CD4-positive, CD25-positive, alpha-beta regulatory T cell (primary cell): ENCODE results near the gene SLX4. TPM values are rescaled to one million over a fixed set of nuclear protein-coding genes. Genes with fewer than 3 reads are reported as not detected.

ENCODE experiments used
- ATAC-seq, 2 donors: fragments of 150-1000 bp; cut with Tn5 transposase; one replicate each; pipeline ENCODE4 v1.10.0; 2021; ENCODE audit warnings: low read depth in 2 of 2, moderate number of reproducible peaks in 2 of 2, moderate library complexity in 1 of 2
- DNase-seq, 3 donors: peaks; one replicate each; pipeline versions ENCODE4 v3.0.0 to v3.0.0-alpha.2; 2012 to 2022; ENCODE audit warnings: mixed read lengths in 1 of 3
- H3K27ac ChIP-seq: one replicate; pipeline ENCODE4 v1.7.0; 2013; ENCODE audit warnings: mild to moderate bottlenecking, low read length; ENCODE audit not compliant: insufficient read depth, poor library complexity, severe bottlenecking
- H3K27me3 ChIP-seq: one replicate; pipeline ENCODE4 v1.7.0; 2013; ENCODE audit warnings: low read length; ENCODE audit not compliant: control insufficient read depth, insufficient read depth
- H3K36me3 ChIP-seq: one replicate; pipeline ENCODE4 v1.7.0; 2013; ENCODE audit warnings: mild to moderate bottlenecking, low read length, moderate library complexity; ENCODE audit not compliant: control insufficient read depth, insufficient read depth
- H3K4me1 ChIP-seq: 2 replicates; pipeline ENCODE4 v1.7.0; 2013; ENCODE audit warnings: mild to moderate bottlenecking, low read length; ENCODE audit not compliant: insufficient read depth, control insufficient read depth, poor library complexity, severe bottlenecking
- H3K4me3 ChIP-seq: one replicate; pipeline ENCODE4 v1.7.0; 2013; ENCODE audit warnings: low read depth, mild to moderate bottlenecking, low read length, moderate library complexity
- H3K9me3 ChIP-seq, 2 experiments: 1 replicate in 1 of 2; 2 replicates in 1 of 2; pipeline ENCODE4 v1.7.0; 2013; ENCODE audit warnings: low read length in 2 of 2, mild to moderate bottlenecking in 1 of 2, moderate library complexity in 1 of 2; ENCODE audit not compliant: control insufficient read depth in 2 of 2
- H3K27ac Mint-ChIP-seq, 3 donors: one replicate each; pipeline ENCODE4 v1.8.0; 2020 to 2022; ENCODE audit warnings: mild to moderate bottlenecking in 3 of 3, mixed read lengths in 3 of 3, moderate library complexity in 2 of 3
- H3K27me3 Mint-ChIP-seq: one replicate; pipeline ENCODE4 v1.8.0; 2022; ENCODE audit warnings: mild to moderate bottlenecking, mixed read lengths
- H3K36me3 Mint-ChIP-seq: one replicate; pipeline ENCODE4 v1.8.0; 2020; ENCODE audit warnings: mixed read lengths
- H3K4me1 Mint-ChIP-seq, 4 donors: one replicate each; pipeline ENCODE4 v1.8.0; 2020 to 2022; ENCODE audit warnings: mixed read lengths in 4 of 4, mild to moderate bottlenecking in 1 of 4
- H3K4me3 Mint-ChIP-seq, 4 donors: one replicate each; pipeline ENCODE4 v1.8.0; 2020 to 2022; ENCODE audit warnings: mild to moderate bottlenecking in 4 of 4, mixed read lengths in 4 of 4, moderate library complexity in 3 of 4
- H3K9me3 Mint-ChIP-seq, 7 donors: one replicate each; pipeline ENCODE4 v1.8.0; 2020 to 2022; ENCODE audit warnings: mixed read lengths in 7 of 7, mild to moderate bottlenecking in 3 of 7, moderate library complexity in 2 of 7
- polyA plus RNA-seq, 4 donors: library from polyadenylated mRNA; unstranded; fragments of 300-500 nt; fragmentation: Illumina TruSeq; gene quantifications; one replicate each; pipeline ENCODE4 v1.2.3, GENCODE V29; 2021
- total RNA-seq: library from RNA; stranded (reverse); gene quantifications from one replicate; pipeline ENCODE4 v1.2.3, GENCODE V29; 2022

SLX4 gene
- total and polyA plus RNA-seq, 5 donors from 2014 or later: 0.24 to 5.4 (median 0.46) TPM

DNA sequence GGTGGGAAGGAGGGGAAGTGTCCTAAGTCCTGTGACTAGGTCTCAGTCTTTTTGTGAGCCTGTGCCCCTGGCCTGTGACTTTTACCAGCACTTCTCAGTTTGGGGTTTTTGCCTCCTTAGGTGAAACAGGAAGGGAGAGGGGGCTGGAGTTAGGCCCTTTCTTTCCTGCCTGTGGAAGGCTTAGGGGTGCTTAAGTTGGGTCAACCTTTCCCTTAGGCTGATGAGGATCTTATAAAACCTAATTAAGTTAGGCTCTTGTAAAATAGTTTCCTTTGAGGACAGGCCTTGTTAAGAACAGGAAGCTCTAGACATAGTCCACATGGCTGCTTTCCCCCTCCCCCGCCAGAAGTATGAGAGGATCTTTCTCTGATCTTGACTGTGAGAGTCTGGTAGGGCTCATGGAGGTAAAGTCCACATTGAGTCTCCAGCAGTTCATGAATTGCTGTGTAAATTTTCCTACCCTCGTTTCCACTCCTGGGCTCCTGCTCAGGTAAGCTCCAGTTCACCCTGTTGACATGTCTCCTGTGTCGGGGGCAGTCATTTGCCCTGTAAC, 26.0 kb upstream of the SLX4 start:
- H3K9me3 Mint-ChIP-seq: peaks cover 0 to 1% (median 0%) of the 10 kb centered on the region in 7 donors
- H3K4me3 Mint-ChIP-seq: peak overlapping the region; percentile 46 to 66 (median 52)
- peaks cover 17 to 44% (median 36%) of the 10 kb centered on the region in 4 donors for H3K4me1 Mint-ChIP-seq
- Histone ChIP-seq H3K27me3 (no peaks in the 10 kb centered on the region), H3K9me3 (no peaks in the 10 kb centered on the region), H3K4me1 (peaks cover 17% of the 10 kb centered on the region), H3K36me3 (peaks cover 22% of the 10 kb centered on the region), H3K27ac (peak overlapping the region; percentile 53), H3K4me3 (no peak overlapping the region)
- peak; percentile 73 to 86 for ATAC-seq
- no peaks in the 10 kb centered on the region for H3K27me3 Mint-ChIP-seq
- peak overlapping the region; percentile 85 to 94 (median 93) for H3K27ac Mint-ChIP-seq
- peak in 2 of 3 donors; percentile 43 to 75 for DNase-seq
- H3K36me3 Mint-ChIP-seq: peaks cover 5% of the 10 kb centered on the region

DNA sequence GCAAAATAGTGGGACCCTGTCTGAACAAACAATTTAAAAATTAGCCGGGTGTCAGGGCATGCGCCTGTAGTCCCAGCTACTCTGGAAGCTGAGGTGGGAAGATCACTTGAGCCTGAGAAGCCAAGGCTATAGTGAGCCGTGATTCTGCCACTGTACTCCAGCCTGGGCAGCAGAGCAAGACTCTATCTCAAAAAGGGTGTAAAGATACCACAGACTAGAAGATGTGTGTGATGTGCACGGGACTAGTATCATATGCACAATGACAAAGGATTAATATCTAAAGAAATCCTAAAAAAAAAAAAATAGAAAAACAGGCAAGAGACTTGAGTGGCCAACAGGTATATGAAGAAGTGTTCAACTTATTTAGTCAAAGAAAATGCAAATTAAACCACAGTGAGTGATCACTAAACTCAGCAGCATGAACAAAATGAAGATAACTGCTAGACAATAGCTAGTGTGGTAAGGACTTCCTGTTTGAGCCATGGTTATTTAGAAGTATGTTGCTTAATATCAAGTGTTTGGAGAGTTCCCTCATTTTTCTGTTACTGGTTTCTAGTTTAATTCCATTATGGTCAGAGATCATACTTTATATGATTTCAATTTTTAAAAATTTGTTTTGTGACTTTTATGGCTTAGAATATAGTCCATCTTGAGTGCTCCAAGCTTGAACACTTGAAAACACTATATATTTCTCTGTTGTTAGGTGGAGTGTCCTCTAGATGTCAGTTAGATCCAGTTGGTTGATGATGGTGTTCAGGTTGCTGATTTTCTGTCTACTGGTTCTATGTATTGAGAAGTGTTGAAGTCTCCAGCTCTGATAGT, 14.7 kb upstream of the SLX4 start:
- Mint-ChIP-seq H3K27ac (peak overlapping the region; percentile 85 to 92 (median 91)), H3K27me3 (no peaks in the 10 kb centered on the region), H3K4me3 (peak overlapping the region; percentile 56 to 74 (median 63)), H3K36me3 (no peaks in the 10 kb centered on the region), H3K4me1 (peaks cover 33 to 75% (median 46%) of the 10 kb centered on the region in 4 donors), H3K9me3 (no peaks in the 10 kb centered on the region)
- DNase-seq: peak in 2 of 3 donors; percentile 60 to 80
- Histone ChIP-seq H3K4me1 (peaks cover 34% of the 10 kb centered on the region), H3K4me3 (peak overlapping the region; percentile 61), H3K9me3 (no peaks in the 10 kb centered on the region), H3K27ac (peak overlapping the region; percentile 70), H3K36me3 (peaks cover 3% of the 10 kb centered on the region), H3K27me3 (no peaks in the 10 kb centered on the region)
- peak; percentile 88 to 89 for ATAC-seq

DNA sequence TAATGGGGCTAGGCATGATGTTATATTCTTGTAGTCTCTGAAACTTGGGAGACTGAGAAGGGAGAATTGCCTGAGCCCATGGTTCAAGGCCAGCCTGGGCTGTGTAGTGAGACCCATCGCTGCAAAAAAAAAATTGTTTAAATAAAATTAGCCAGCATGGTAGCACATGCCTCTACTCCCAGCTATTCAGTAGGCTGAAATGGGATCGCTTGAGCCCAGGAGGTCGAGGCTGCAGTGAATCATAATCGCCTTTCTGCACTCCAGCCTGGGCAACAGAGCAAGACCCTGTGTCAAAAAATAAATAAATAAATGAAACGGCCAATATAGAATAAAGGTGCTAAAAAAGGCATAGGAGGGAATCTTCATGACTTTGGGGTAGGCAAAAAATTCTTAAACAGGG, 13.9 kb upstream of the SLX4 start:
- H3K27ac Mint-ChIP-seq: peak overlapping the region; percentile 85 to 92 (median 91)
- H3K9me3 Mint-ChIP-seq: no peaks in the 10 kb centered on the region
- Histone ChIP-seq H3K36me3 (peaks cover 3% of the 10 kb centered on the region), H3K27me3 (no peaks in the 10 kb centered on the region), H3K9me3 (no peaks in the 10 kb centered on the region), H3K4me1 (peaks cover 34% of the 10 kb centered on the region), H3K4me3 (peak overlapping the region; percentile 61), H3K27ac (peak overlapping the region; percentile 70)
- H3K4me1 Mint-ChIP-seq: peaks cover 30 to 73% (median 47%) of the 10 kb centered on the region in 4 donors
- no peak for DNase-seq
- no peak for ATAC-seq
- no peaks in the 10 kb centered on the region for H3K36me3 Mint-ChIP-seq
- H3K27me3 Mint-ChIP-seq: no peaks in the 10 kb centered on the region
- H3K4me3 Mint-ChIP-seq: peak overlapping the region in 2 of 4 donors; percentile 56 to 62

DNA sequence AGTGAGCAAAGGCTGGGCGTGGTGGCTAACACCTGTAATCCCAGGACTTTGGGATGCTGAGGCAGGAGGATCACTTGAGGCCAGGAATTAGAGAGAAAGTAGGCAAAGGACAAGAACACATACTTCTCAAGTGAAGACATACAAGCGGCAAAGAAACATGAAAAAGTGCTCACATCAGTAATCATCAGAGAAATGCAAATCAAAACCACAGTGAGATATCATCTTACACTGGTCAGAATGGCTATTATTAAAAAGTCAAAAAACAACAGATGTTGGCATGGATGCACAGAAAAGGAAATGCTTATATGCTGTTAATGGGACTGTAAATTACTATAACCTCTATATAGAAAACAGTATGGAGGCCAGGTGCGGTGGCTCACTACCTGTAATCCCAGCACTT, 12.2 kb upstream of the SLX4 start:
- H3K4me1 Mint-ChIP-seq: peaks cover 27 to 66% (median 42%) of the 10 kb centered on the region in 4 donors
- no peaks in the 10 kb centered on the region for H3K36me3 Mint-ChIP-seq
- H3K4me3 Mint-ChIP-seq: peak overlapping the region in 2 of 4 donors; percentile 5 to 31
- no peak overlapping the region for H3K27ac ChIP-seq
- no peaks in the 10 kb centered on the region for H3K9me3 ChIP-seq
- no peak for DNase-seq
- no peaks in the 10 kb centered on the region for H3K27me3 ChIP-seq
- H3K36me3 ChIP-seq: peaks cover 3% of the 10 kb centered on the region
- ATAC-seq: no peak
- peak overlapping the region in 2 of 3 donors; percentile 49 to 81 for H3K27ac Mint-ChIP-seq
- H3K4me3 ChIP-seq: no peak overlapping the region
- no peaks in the 10 kb centered on the region for H3K9me3 Mint-ChIP-seq
- peaks cover 34% of the 10 kb centered on the region for H3K4me1 ChIP-seq
- H3K27me3 Mint-ChIP-seq: no peaks in the 10 kb centered on the region

DNA sequence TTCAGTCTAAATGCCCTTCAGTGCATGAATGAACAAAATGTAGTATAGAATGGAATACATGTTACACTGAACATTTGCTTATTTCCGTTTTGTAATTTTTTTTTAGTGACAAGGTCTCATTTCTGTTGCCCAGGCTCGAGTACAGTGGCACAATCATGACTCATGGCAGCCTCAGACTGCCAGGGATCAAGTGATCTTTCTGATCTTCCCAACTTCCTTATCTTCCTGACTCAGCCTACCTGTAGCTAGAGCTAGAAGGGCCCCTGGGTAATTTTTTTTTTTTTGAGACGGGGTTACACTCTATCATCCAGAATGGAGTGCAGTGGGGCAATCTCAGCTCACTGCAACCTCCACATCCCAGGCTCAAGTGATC, 7.3 kb upstream of the SLX4 start:
- ATAC-seq: no peak
- H3K4me1 ChIP-seq: peaks cover 16% of the 10 kb centered on the region
- H3K27me3 Mint-ChIP-seq: no peaks in the 10 kb centered on the region
- H3K9me3 ChIP-seq: no peaks in the 10 kb centered on the region
- H3K36me3 ChIP-seq: peaks cover 9% of the 10 kb centered on the region
- DNase-seq: no peak
- H3K4me3 ChIP-seq: no peak overlapping the region
- no peaks in the 10 kb centered on the region for H3K9me3 Mint-ChIP-seq
- no peaks in the 10 kb centered on the region for H3K27me3 ChIP-seq
- H3K27ac ChIP-seq: no peak overlapping the region
- no peak overlapping the region for H3K27ac Mint-ChIP-seq
- peaks cover 27 to 68% (median 45%) of the 10 kb centered on the region in 4 donors for H3K4me1 Mint-ChIP-seq
- no peak overlapping the region for H3K4me3 Mint-ChIP-seq
- peaks cover 16% of the 10 kb centered on the region for H3K36me3 Mint-ChIP-seq

DNA sequence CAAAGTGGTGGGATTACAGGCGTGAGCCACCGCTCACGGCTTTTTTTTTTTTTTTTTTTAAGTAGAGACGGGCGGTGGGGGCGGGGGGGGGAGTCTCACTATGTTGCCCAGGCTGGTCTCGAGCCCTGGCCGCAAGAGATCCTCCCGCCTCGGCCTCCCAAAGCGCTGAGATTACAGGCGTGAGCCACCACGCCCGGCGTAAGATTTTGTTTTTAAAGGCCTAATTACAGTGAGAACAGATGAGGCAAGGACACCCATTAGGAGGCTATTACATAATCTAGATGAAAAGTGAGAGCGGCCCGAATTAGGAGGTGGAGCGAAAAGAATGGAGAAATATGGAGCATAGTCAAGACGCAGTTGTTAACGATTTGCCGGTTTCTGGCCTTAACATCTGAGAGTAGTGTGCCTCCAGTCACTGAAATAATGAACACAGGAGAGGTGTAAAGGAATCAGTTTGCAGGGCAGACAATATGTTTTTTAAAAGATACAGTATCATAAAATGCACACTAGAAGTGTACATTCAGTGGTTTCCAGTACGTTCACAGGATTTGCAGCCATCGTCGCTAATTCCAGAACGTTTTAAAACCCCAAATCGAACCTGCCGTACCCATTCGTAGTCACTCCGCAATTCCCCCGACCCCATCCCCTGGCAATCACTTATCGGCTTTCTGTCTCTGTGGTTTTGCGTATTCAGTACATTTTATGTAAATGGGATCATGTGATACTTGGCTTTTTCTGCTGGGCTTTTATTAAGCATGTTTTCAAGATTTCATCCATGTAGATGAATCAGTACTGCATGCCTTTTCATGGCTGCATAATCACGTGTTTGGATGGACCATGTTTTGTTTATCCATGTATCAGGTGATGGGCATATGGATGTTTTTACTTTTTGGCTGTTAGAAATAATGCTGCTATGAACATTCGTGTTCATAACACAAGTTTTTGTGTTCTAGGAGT, 1.4 kb upstream of the SLX4 start:
- peaks cover 0 to 1% (median 0%) of the 10 kb centered on the region in 7 donors for H3K9me3 Mint-ChIP-seq
- H3K4me3 Mint-ChIP-seq: peak overlapping the region; percentile 96 to 100 (median 99)
- ATAC-seq: no peak
- Histone ChIP-seq H3K27ac (peak overlapping the region; percentile 87), H3K4me3 (peak overlapping the region; percentile 75), H3K27me3 (no peaks in the 10 kb centered on the region), H3K36me3 (peaks cover 5% of the 10 kb centered on the region), H3K4me1 (peaks cover 38% of the 10 kb centered on the region), H3K9me3 (no peaks in the 10 kb centered on the region)
- H3K27me3 Mint-ChIP-seq: no peaks in the 10 kb centered on the region
- peak overlapping the region; percentile 60 to 100 (median 98) for H3K27ac Mint-ChIP-seq
- no peak for DNase-seq
- H3K36me3 Mint-ChIP-seq: peaks cover 24% of the 10 kb centered on the region
- H3K4me1 Mint-ChIP-seq: peaks cover 24 to 66% (median 47%) of the 10 kb centered on the region in 4 donors

DNA sequence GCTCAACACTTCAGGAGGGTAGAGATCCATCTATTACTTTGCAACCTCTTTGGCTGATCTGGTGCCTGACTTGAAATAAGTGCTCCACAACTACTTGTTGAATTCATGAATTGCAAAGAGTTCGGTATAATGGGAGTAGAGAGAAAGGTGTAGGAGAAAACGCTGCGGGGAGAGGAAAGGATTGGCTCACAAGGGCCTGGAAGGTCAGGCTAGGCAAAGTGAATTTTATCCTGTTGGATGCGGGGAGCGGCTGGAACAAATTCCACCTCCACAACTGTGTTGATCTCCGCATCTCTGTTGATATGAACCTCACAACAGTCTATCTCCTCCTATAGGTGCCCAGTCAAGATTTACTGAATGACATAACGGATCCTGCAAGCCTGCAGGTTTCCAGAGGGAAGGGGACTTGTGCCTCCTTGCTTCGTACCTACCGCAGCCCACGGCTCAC, 684 bp downstream of the SLX4 start:
- ATAC-seq: no peak
- peak in 1 of 3 donors; percentile 30 for DNase-seq
- H3K27me3 Mint-ChIP-seq: no peaks in the 10 kb centered on the region

More for the DNA sequence above, 684 bp downstream of the SLX4 start:
- Histone ChIP-seq H3K27me3 (no peaks in the 10 kb centered on the region), H3K9me3 (no peaks in the 10 kb centered on the region), H3K4me1 (peaks cover 35% of the 10 kb centered on the region), H3K27ac (peak overlapping the region; percentile 87), H3K36me3 (no peaks in the 10 kb centered on the region), H3K4me3 (peak overlapping the region; percentile 86)
- peaks cover 19% of the 10 kb centered on the region for H3K36me3 Mint-ChIP-seq
- H3K27ac Mint-ChIP-seq: peak overlapping the region in 2 of 3 donors; percentile 90 to 98
- H3K9me3 Mint-ChIP-seq: peaks cover 0 to 1% (median 0%) of the 10 kb centered on the region in 7 donors
- peaks cover 18 to 60% (median 45%) of the 10 kb centered on the region in 4 donors for H3K4me1 Mint-ChIP-seq
- H3K4me3 Mint-ChIP-seq: peak overlapping the region; percentile 94 to 100 (median 99)
